Mesenchymal stem cell (in vitro differentiated cells and primary cell): Measurements from ENCODE around the gene VPS37C.
A peak's percentile ranks its signal among the peaks of the same experiment; 100 is the strongest.

Source experiments
- DNase-seq: peaks from one replicate; pipeline ENCODE4 v3.0.0-alpha.2; 2013
- H2AFZ ChIP-seq: one replicate; pipeline ENCODE4 v1.6.1; 2013; ENCODE audit warnings: low read depth, mild to moderate bottlenecking, control low read depth, inconsistent platforms, low read length, moderate library complexity
- H2AK5ac ChIP-seq: 2 replicates; pipeline ENCODE4 v1.6.1; 2013; ENCODE audit warnings: low read length, moderate library complexity, mild to moderate bottlenecking, inconsistent platforms; ENCODE audit not compliant: severe bottlenecking
- H2BK120ac ChIP-seq: one replicate; pipeline ENCODE4 v1.6.1; 2013; ENCODE audit warnings: low read depth, mild to moderate bottlenecking, inconsistent platforms, low read length, moderate library complexity
- H2BK12ac ChIP-seq, 2 experiments: one replicate each; pipeline ENCODE4 v1.6.1; 2013; ENCODE audit warnings: inconsistent platforms in 2 of 2, low read length in 2 of 2, mild to moderate bottlenecking in 2 of 2, moderate library complexity in 2 of 2, control low read depth in 1 of 2
- H2BK15ac ChIP-seq: one replicate; pipeline ENCODE4 v1.6.1; 2013; ENCODE audit warnings: mild to moderate bottlenecking, low read depth, inconsistent platforms; ENCODE audit not compliant: poor library complexity, severe bottlenecking
- H2BK5ac ChIP-seq: 2 replicates; pipeline ENCODE4 v1.6.1; 2013; ENCODE audit warnings: low read depth, mild to moderate bottlenecking, low read length, control low read depth, inconsistent platforms; ENCODE audit not compliant: poor library complexity, severe bottlenecking
- H3K14ac ChIP-seq, 2 experiments: one replicate each; pipeline ENCODE4 v1.6.1; 2013; ENCODE audit warnings: inconsistent platforms in 2 of 2, low read length in 2 of 2, control low read depth in 1 of 2, mild to moderate bottlenecking in 1 of 2, moderate library complexity in 1 of 2
- H3K18ac ChIP-seq, 2 experiments: one replicate each; pipeline ENCODE4 v1.6.1; 2013; ENCODE audit warnings: inconsistent platforms in 2 of 2, low read length in 2 of 2, control low read depth in 1 of 2, low read depth in 1 of 2, mild to moderate bottlenecking in 1 of 2
- H3K23ac ChIP-seq, 2 experiments: one replicate each; pipeline ENCODE4 v1.6.1; 2013; ENCODE audit warnings: inconsistent platforms in 2 of 2, low read length in 2 of 2, mild to moderate bottlenecking in 2 of 2, moderate library complexity in 2 of 2, control low read depth in 1 of 2
- H3K27ac ChIP-seq: 2 replicates; pipeline ENCODE4 v1.5.1; 2013; ENCODE audit warnings: mild to moderate bottlenecking, moderate library complexity, low read length, control low read depth, inconsistent platforms; ENCODE audit not compliant: poor library complexity, severe bottlenecking
- H3K27me3 ChIP-seq, 2 experiments: 2 replicates each; pipeline versions ENCODE4 v1.6.1 to v1.7.0; 2013; ENCODE audit warnings: low read length in 2 of 2, mild to moderate bottlenecking in 2 of 2, moderate library complexity in 2 of 2, control low read depth in 1 of 2, inconsistent platforms in 1 of 2; ENCODE audit not compliant: control insufficient read depth in 1 of 2, insufficient read depth in 1 of 2
- H3K36me3 ChIP-seq, 2 experiments: 2 replicates each; pipeline versions ENCODE4 v1.6.1 to v1.7.0; 2013; ENCODE audit warnings: low read length in 2 of 2, control low read depth in 1 of 2, inconsistent platforms in 1 of 2, low read depth in 1 of 2, mild to moderate bottlenecking in 1 of 2; ENCODE audit not compliant: insufficient read depth in 2 of 2, control insufficient read depth in 1 of 2
- H3K4ac ChIP-seq, 2 experiments: one replicate each; pipeline ENCODE4 v1.6.1; 2013; ENCODE audit warnings: inconsistent platforms in 2 of 2, low read length in 2 of 2, mild to moderate bottlenecking in 2 of 2, moderate library complexity in 2 of 2, control low read depth in 1 of 2, low read depth in 1 of 2
- H3K4me1 ChIP-seq: 2 replicates; pipeline ENCODE4 v1.6.1; 2013; ENCODE audit warnings: low read depth, low read length, control low read depth; ENCODE audit not compliant: control insufficient read depth, insufficient read depth
- H3K4me2 ChIP-seq: 2 replicates; pipeline ENCODE4 v1.6.1; 2013; ENCODE audit warnings: low read length, mild to moderate bottlenecking, inconsistent platforms; ENCODE audit not compliant: poor library complexity, severe bottlenecking
- H3K4me3 ChIP-seq, 2 experiments: 2 replicates each; pipeline versions ENCODE4 v1.5.1 to v1.7.0; 2013; ENCODE audit warnings: low read length in 2 of 2, mild to moderate bottlenecking in 2 of 2, control low read depth in 1 of 2, low read depth in 1 of 2; ENCODE audit not compliant: insufficient read depth in 1 of 2
- H3K79me1 ChIP-seq: replicated peaks from 2 replicates; pipeline ENCODE4 v1.6.1; 2013; ENCODE audit warnings: mild to moderate bottlenecking, control low read depth, low read length, inconsistent platforms; ENCODE audit not compliant: poor library complexity, severe bottlenecking
- H3K9ac ChIP-seq: 2 replicates; pipeline ENCODE4 v1.7.0; 2013; ENCODE audit warnings: mild to moderate bottlenecking, low read length, moderate library complexity
- H3K9me3 ChIP-seq: 2 replicates; pipeline ENCODE4 v1.7.0; 2013; ENCODE audit warnings: mild to moderate bottlenecking, low read length; ENCODE audit not compliant: control insufficient read depth
- H4K8ac ChIP-seq: one replicate; pipeline ENCODE4 v1.6.1; 2013; ENCODE audit warnings: inconsistent platforms, mild to moderate bottlenecking, low read length, moderate library complexity
- H4K91ac ChIP-seq: one replicate; pipeline ENCODE4 v1.6.1; 2013; ENCODE audit warnings: mild to moderate bottlenecking, low read length, inconsistent platforms
- WGBS: methylation state at CpG from one replicate; pipeline ENCODE4 v1.1.7; 2013; ENCODE audit warnings: mixed read lengths; 5-methylcytosine and 5-hydroxymethylcytosine counted together

Gene VPS37C

GRCh38 chr11:61120099-61120705 lies 41.0 kb downstream of the VPS37C start:
- Histone ChIP-seq H2BK120ac (no peak overlapping the region), H3K4ac (no peak overlapping the region), H2AFZ (no peak overlapping the region), H3K18ac (no peak overlapping the region), H4K91ac (no peak overlapping the region), H3K27ac (no peak overlapping the region), H3K4me2 (no peak overlapping the region), H2BK5ac (no peak overlapping the region), H2BK12ac (no peak overlapping the region), H3K9me3 (no peaks in the 10 kb centered on the region), H3K9ac (peak overlapping the region; percentile 43), H3K36me3 (no peaks in the 10 kb centered on the region), H3K79me1 (no peaks in the 10 kb centered on the region), H2AK5ac (no peak overlapping the region), H3K14ac (no peak overlapping the region), H2BK15ac (no peak overlapping the region), H4K8ac (no peak overlapping the region), H3K4me3 (no peak overlapping the region), H3K4me1 (peaks cover 8% of the 10 kb centered on the region), H3K23ac (no peak overlapping the region), H3K27me3 (peaks cover 41 to 61% of the 10 kb centered on the region in 2 experiments)
- no peak for DNase-seq
- 89% methylated on average over 13 of the region's 14 CpGs for WGBS

GRCh38 chr11:61119571-61119970 lies 41.7 kb downstream of the VPS37C start:
- no peaks in the 10 kb centered on the region for H3K9me3 ChIP-seq
- no peak overlapping the region for H3K18ac ChIP-seq
- H3K79me1 ChIP-seq = no peaks in the 10 kb centered on the region
- no peak overlapping the region for H2AK5ac ChIP-seq
- 79% methylated on average over 3 of the region's 3 CpGs for WGBS
- peaks cover 37 to 54% of the 10 kb centered on the region in 2 experiments for H3K27me3 ChIP-seq
- H3K4ac ChIP-seq = no peak overlapping the region
- H4K8ac ChIP-seq = no peak overlapping the region
- no peak overlapping the region for H3K23ac ChIP-seq
- peaks cover 2% of the 10 kb centered on the region for H3K4me1 ChIP-seq
- H2BK5ac ChIP-seq = no peak overlapping the region
- DNase-seq = no peak
- H3K14ac ChIP-seq = no peak overlapping the region
- H2BK120ac ChIP-seq = no peak overlapping the region
- H3K4me3 ChIP-seq = no peak overlapping the region
- H4K91ac ChIP-seq = no peak overlapping the region
- H3K4me2 ChIP-seq = no peak overlapping the region
- H3K27ac ChIP-seq = no peak overlapping the region
- H2BK12ac ChIP-seq = no peak overlapping the region
- no peak overlapping the region for H2AFZ ChIP-seq
- no peaks in the 10 kb centered on the region for H3K36me3 ChIP-seq
- no peak overlapping the region for H2BK15ac ChIP-seq
- no peak overlapping the region for H3K9ac ChIP-seq

GRCh38 chr11:61119055-61119454 lies 42.2 kb downstream of the VPS37C start:
- H3K4me2 ChIP-seq = no peak overlapping the region
- H2BK120ac ChIP-seq = no peak overlapping the region
- 87% methylated on average over 9 of the region's 9 CpGs for WGBS
- H3K4me1 ChIP-seq = peaks cover 2% of the 10 kb centered on the region
- H2AK5ac ChIP-seq = no peak overlapping the region
- H4K8ac ChIP-seq = no peak overlapping the region
- H3K36me3 ChIP-seq = no peaks in the 10 kb centered on the region
- no peak overlapping the region for H2BK12ac ChIP-seq
- H3K4me3 ChIP-seq = no peak overlapping the region
- H2BK15ac ChIP-seq = no peak overlapping the region
- H3K14ac ChIP-seq = peak overlapping the region in 1 of 2 experiments; percentile 63
- no peak overlapping the region for H3K18ac ChIP-seq
- H3K9ac ChIP-seq = no peak overlapping the region
- no peaks in the 10 kb centered on the region for H3K9me3 ChIP-seq
- H2AFZ ChIP-seq = no peak overlapping the region
- H3K23ac ChIP-seq = no peak overlapping the region
- no peak overlapping the region for H3K4ac ChIP-seq
- DNase-seq = no peak
- H3K79me1 ChIP-seq = no peaks in the 10 kb centered on the region
- H3K27ac ChIP-seq = no peak overlapping the region
- no peak overlapping the region for H2BK5ac ChIP-seq
- peaks cover 32 to 49% of the 10 kb centered on the region in 2 experiments for H3K27me3 ChIP-seq
- H4K91ac ChIP-seq = no peak overlapping the region

- no peak overlapping the region for H2BK12ac ChIP-seq
Observed at GRCh38 chr11:61118406-61118805, 42.8 kb downstream of the VPS37C start.

More at GRCh38 chr11:61118406-61118805, 42.8 kb downstream of the VPS37C start:
- WGBS = 82% methylated on average over 8 of the region's 9 CpGs
- no peak overlapping the region for H3K18ac ChIP-seq
- no peak overlapping the region for H3K4ac ChIP-seq
- H3K23ac ChIP-seq = no peak overlapping the region
- H2BK120ac ChIP-seq = no peak overlapping the region
- peaks cover 30 to 47% of the 10 kb centered on the region in 2 experiments for H3K27me3 ChIP-seq
- no peak overlapping the region for H3K27ac ChIP-seq
- no peak overlapping the region for H2BK5ac ChIP-seq
- no peak overlapping the region for H3K4me2 ChIP-seq
- peaks cover 2% of the 10 kb centered on the region for H3K4me1 ChIP-seq
- H3K9ac ChIP-seq = no peak overlapping the region
- no peak overlapping the region for H4K8ac ChIP-seq
- no peak overlapping the region for H3K4me3 ChIP-seq
- H3K36me3 ChIP-seq = no peaks in the 10 kb centered on the region
- H3K14ac ChIP-seq = no peak overlapping the region
- H2AFZ ChIP-seq = no peak overlapping the region
- no peak overlapping the region for H2AK5ac ChIP-seq
- no peak overlapping the region for H4K91ac ChIP-seq
- DNase-seq = no peak
- no peak overlapping the region for H2BK15ac ChIP-seq
- no peaks in the 10 kb centered on the region for H3K79me1 ChIP-seq
- no peaks in the 10 kb centered on the region for H3K9me3 ChIP-seq
